HG03135 (cell line): ENCODE measurements around the gene TAX1BP3.
A peak's percentile ranks its signal among the peaks of the same experiment; 100 is the strongest.

Source experiments
- ATAC-seq: cut with Tn5 transposase; IDR thresholded peaks from one replicate; pipeline ENCODE4 v1.9.1; 2021; ENCODE audit warnings: mild to moderate bottlenecking, moderate library complexity; ENCODE audit not compliant: unreplicated experiment

Gene TAX1BP3

DNA sequence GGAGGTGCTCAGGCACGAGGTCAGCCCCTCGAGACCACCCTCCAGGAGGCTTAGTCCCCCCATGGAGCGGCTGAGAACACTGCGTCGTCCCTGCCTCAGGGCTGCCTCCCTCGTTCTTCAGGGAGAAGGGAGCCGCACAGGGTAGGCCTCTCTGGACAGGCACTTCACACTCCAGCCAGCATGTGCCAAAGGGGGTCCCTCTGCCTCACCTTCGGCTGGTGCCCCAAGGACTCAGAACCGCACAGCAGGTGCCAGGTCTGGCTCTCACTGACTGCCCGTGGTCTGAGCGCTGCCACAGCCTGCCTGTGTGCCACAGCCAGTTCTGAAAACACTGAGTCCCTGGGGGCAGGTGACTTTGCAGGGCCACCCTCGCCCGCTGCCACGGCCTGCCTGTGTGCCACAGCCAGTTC is 20.5 kb upstream of the TAX1BP3 start:
- ATAC-seq: no peak

GRCh38 chr17:3688027-3688553 is 19.7 kb upstream of the TAX1BP3 start:
- ATAC-seq: no peak

DNA sequence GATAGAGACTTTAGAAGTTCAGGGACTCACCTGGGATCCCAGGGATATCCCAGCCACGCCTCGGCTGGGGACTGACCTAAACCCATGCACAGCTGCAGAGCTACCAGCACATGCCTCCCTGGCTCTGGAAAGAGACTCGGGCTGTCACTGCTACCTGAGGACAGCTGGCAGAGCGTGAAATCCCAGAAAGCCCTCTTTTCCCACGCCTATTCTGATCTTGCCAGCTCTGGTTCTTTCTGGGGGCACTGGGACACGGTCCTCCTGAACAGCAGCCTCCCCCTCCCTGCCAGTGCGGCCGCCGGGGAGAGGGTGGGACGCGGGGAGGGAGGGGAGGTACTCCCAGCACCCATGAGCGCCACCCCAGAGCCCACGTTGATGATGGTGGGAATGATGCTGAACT is 16.8 kb upstream of the TAX1BP3 start:
- ATAC-seq: no peak

GRCh38 chr17:3683054-3683511 is 14.7 kb upstream of the TAX1BP3 start:
- ATAC-seq: no peak

DNA sequence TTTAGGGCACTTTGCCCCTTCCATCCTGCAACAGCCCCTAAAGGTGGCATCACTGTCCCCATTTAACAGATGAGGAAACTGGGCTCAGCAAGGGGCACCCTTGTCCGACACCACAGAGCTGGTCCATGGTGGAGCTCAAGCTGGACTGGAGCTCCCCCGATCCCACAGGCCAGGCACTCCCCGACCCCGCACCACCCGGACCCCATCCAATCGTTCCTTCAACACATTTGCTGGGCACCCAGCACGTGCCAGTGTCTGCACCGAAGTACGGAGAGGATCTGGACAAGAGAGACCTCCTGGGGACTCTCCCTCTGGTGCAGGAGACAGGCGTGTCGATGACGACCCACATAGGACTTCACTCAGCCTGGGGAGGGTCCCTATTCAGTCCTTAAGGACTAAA is 13.7 kb upstream of the TAX1BP3 start:
- ATAC-seq: no peak

GRCh38 chr17:3681565-3681964 is 13.2 kb upstream of the TAX1BP3 start:
- no peak for ATAC-seq

DNA sequence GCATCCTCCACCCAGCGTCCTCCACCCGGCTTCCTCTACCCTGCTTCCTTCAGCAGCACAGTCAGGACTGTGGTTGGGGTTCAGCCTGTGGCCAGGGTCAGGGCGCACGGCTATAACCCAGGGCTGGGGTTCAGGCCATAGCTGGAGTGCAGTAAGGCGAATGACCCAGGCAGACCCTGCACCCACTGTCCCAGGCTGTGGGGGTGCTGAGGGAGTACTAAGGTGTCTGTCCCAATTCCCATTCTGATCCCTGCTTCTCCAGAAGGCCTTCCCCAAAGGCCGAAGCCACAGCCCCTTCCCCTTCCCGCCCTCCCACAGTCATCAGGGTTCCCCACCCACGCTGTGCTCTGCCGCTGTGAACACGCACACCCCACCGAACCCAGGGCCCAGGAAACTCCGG is 12.7 kb upstream of the TAX1BP3 start:
- no peak for ATAC-seq

GRCh38 chr17:3679531-3680126 is 11.3 kb upstream of the TAX1BP3 start:
- ATAC-seq: no peak

GRCh38 chr17:3678821-3679530 is 10.6 kb upstream of the TAX1BP3 start:
- ATAC-seq: no peak

DNA sequence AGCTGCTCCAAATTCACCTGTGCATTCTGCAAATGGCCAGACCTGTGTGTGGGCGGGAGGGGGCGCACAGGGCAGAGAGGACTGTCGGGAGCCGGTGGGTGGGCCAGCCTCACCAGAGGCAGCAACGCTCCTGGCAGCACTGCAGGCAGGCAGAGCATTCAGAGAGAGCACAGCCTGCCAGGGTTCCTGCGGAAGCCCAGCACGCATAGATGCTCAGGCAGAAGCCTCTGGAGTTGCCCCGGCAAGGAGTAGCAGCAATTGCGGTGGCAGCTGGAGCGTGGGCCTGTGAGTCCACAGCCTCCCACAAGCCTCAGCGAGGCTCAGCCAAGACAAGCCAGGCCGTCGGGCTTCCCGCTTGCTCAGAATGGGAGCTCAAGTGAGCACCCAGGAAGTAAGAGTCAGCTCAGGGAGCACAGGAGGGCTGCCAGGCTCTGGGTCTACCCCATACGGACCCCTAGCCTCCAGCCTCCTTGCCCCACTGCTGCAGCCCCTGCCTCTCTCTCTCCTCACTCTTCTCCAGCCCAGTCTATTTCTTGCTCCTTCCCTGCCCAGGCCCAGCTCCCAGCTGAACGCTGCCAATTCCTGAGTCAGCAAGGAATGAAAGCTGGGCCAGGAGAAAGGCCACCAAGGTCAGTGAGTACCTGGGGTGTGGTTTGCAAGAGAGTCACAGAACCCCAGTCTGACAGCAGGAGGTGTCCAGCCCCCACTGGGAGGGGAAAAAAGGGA is 9.9 kb upstream of the TAX1BP3 start:
- ATAC-seq: no peak

- ATAC-seq: no peak
Measured at GRCh38 chr17:3675886-3676285, 7.5 kb upstream of the TAX1BP3 start.

DNA sequence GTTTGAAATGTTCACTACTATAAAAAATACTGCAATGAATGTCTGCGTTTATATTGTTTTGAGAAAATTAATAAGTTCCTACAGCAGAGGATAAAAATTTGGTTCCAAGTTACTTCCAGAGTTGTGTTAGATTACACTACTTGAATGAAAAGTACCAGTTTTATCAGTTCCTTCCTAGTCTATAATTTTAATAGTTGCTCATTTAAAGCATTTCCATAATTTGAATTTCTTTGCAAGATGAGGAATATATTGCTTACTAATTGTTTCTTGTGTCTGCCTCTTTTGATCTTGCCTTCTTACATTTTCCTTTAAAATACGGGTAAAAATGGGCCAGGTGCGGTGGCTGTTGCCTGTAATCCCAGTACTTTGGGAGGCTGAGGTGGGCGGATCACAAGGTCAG is 4.2 kb upstream of the TAX1BP3 start:
- ATAC-seq: no peak

DNA sequence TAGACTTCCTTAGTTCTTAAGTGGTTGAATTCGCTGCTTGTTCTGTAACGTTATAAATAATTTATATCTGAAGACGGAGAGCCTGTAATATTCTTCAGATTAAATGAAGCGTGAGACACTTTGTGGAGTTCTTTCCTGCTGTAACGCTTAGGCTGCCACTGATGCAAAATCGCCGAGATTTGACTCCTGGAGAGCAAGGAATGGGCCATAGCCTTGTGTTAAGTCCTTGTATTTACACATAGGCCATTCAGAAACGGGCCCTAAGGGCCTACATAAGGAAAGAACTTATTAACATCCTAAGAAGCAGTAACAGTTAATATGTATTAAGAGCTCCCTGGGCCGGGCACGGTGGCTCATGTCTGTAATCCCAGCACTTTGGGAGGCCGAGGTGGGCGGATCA is 1.2 kb upstream of the TAX1BP3 start:
- no peak for ATAC-seq

DNA sequence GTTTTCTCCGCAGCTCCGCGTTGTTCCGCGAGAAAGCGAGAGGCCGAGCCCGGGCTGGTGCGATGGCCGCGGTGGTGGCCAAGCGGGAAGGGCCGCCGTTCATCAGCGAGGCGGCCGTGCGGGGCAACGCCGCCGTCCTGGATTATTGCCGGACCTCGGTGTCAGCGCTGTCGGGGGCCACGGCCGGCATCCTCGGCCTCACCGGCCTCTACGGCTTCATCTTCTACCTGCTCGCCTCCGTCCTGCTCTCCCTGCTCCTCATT is 638 bp upstream of the TAX1BP3 start:
- ATAC-seq: peak; percentile 2

DNA sequence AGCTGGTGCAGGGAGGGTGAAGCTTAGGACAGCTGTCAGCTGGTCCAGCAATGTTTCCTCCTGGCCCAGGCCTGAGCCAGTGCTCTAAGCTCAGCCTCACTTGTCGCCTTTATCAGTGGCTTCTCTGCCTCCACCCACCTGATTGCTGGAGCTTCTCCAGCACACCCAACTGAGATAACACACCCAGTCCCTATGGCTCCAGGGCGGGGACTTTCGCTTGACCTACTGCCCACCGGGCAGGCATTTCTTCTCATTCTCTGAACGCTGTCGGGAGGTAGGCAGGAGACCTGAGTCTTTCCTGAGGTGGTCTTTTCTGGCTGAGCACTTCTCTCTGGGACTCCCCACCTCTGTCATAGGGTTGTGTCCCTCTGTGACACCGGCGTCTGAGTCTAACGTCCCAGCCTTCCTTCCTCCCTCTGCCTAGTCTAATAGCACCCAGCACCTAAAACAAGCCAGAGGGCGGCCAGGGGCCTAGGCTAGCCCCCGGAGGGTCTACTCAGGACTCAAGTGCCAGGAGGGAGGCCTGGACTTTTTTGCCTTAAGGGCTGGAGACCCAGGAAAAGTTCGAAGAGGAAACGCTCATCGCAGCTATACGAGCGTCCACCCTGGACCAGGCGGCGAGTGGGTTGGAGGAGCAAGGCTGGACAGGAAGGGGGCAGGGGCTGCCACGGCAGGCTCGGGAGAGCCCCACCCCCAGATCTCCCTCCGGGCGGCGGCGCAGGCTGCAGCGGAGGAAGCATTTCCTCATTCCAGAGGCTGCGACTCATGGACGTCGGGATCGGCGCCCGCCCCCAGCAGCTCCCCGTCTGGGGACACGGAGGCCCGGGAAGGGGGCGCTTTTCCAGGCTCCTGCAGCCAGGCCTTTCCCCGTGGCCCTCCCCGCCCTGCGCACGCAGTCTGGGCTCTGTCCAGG is 756 bp downstream of the TAX1BP3 start:
- ATAC-seq: peak; percentile 10

GRCh38 chr17:3666516-3666915 is 1.9 kb downstream of the TAX1BP3 start:
- ATAC-seq: no peak

GRCh38 chr17:3665834-3666233 is 2.5 kb downstream of the TAX1BP3 start:
- ATAC-seq: no peak

- no peak for ATAC-seq
Measured at GRCh38 chr17:3663102-3664011, 5.0 kb downstream of the TAX1BP3 start.

GRCh38 chr17:3660311-3660891 is 8.0 kb downstream of the TAX1BP3 start:
- no peak for ATAC-seq
